SIG-M5 (cell line): ENCODE data around the gene ITPRID1.

ENCODE experiments used
- DNase-seq: peaks from one replicate; lab custom pipeline; 2025; lab: John Stamatoyannopoulos, UW

The ITPRID1 gene

DNA sequence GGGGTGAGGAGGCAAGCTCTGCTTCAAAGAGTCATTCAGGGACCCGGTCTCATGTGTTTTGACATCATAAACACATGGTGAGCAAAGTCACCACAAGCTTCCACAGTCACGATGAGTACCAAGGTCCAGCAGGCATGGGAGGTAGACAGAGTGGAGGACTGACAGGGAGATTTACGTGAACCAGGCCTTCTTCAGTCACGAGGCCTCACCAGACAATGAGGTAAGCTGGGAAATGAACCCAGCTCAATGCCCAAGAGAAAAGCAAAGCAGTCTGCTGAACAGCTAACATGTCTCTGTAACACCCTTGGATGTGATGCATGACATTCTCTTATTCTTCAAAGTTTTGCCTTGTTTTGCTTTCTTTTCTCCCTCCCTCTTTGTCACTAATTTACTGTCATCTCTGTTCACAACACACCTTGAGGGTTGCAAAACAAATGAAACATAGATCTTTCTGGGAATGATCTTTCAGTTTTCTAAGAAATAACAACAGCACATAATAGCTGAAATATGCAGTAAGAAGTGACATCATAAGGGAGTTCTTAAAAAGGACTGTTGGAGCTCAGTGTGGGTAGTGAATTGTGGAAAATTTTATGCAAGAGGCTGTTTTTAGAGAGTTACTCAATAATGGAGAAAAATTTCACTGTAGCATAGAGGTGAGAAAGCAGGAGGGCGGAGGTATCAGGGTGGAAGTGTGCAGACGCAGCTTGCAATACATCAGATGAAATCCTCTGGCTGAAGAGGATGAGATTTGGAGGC, 182.1 kb downstream of the ITPRID1 start:
- DNase-seq, result peak; percentile 21

DNA sequence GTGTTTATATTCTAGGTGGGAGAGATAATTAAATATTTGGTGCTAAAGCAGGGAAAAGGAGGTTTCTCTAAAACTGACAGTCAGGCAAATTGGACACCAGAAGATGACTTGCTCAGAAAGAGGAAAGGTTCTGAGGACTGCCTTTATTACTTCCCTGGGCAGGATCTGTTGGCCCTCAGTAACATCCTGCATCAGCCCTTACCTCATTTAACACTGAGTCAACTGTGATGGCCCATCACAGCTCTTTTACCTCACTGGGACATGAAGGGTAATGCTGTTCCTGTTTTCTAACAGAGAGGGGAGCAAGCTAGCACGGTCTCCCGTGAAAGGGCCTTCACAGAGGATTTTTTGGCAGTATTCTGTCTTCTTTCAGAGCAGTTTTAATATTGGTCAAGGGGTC, 185.2 kb downstream of the ITPRID1 start:
- no peak for DNase-seq

DNA sequence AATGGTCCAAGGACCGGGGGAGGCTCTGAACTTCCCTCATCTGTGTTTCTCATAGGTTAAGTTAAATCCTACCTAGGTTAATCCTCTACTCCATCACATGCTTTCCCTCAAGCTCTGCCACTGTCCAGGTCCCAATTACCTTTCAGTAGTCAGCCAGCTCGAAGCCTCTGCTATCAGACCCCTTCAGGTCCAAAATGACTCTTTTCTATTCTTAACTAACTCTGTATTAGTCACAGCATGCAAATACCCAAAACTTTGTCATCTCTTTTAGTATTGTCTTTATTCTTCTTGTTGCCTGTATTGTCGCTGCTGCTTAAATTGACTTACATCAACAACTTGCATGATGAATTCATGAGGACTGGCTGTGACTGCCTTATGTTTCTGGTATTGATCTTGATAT, 188.5 kb downstream of the ITPRID1 start:
- no peak for DNase-seq

DNA sequence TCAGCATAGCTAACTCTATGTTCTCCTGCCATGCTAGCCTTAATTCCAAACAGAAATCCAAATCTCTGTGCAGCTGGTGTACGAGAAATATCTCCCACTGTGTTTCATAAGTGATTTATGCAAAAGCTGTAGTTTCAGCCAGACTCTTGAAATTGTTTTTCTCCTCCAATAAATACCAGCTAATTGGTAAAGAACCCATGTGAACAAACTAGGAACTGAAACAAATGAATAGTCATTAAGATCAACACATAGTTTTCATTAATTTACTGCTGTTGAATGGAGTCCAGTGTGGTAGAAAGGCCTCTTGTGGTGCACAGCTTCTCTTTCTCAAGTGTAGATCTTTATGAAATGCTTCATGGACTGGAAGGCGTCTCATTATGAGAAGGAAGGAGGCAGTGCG, 191.5 kb downstream of the ITPRID1 start:
- no peak for DNase-seq

DNA sequence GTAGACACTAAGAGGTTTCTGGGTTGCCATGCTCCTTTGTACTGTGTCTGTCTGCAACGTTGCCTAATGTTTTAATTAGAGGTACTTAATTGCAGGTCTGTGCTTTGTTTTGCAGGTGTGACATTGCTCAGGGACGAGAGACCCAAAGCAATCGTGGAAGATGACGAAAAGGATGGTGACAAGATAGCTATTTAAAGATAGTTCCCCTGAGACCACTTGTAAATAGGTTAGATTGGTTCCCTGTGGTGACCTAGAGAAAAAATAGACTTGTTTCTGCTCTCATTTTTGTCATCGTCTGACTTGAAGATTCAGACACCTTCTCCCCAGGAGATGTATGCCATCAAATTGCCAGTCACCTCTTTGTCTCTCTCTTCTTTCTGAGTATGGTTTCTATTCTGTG, 193.2 kb downstream of the ITPRID1 start:
- DNase-seq, result no peak
